IMR-90 (cell line): Measurements from ENCODE around the gene LUZP1. TPM values are rescaled to one million over a fixed set of nuclear protein-coding genes. Genes with fewer than 3 reads are reported as not detected.

Experiments used
- ATAC-seq: fragments of 200-7000 bp; cut with Tn5 transposase; 2 replicates; pipeline ENCODE4 v1.9.1; 2020; ENCODE audit warnings: low read depth, mild to moderate bottlenecking, moderate library complexity
- BruUV-seq: library from RNA; stranded (reverse); fragments of 400-500 nt; replicated peaks from 2 replicates; lab custom pipeline; 2021; lab: Mats Ljungman, UMichigan
- CTCF ChIA-PET: fragments of 300-600 bp; formaldehyde crosslinking; extraction: SDS; loops from one replicate; lab custom pipeline; 2021; ENCODE audit warnings: antibody characterized with exemption; lab: Yijun Ruan, JAX
- POLR2A ChIA-PET: fragments of 300-600 bp; sonication (Branson Sonifier 250); formaldehyde crosslinking; loops from one replicate; lab custom pipeline; 2022; ENCODE audit warnings: antibody characterized with exemption; ENCODE audit not compliant: unreplicated experiment; lab: Charles Lee
- DNase-seq: peaks from one replicate; pipeline ENCODE4 v3.0.0; 2013
- H2AFZ ChIP-seq: replicated peaks from 2 replicates; pipeline ENCODE3; 2013; ENCODE audit warnings: low read length, mild to moderate bottlenecking; ENCODE audit not compliant: poor library complexity
- H2AK5ac ChIP-seq: 2 replicates; pipeline ENCODE4 v1.6.1; 2013; ENCODE audit warnings: low read depth, low read length, inconsistent platforms
- H2AK9ac ChIP-seq: replicated peaks from 2 replicates; pipeline ENCODE3; 2013; ENCODE audit warnings: mild to moderate bottlenecking, low read depth, low read length, moderate library complexity; ENCODE audit not compliant: poor library complexity
- H2BK120ac ChIP-seq: 2 replicates; pipeline ENCODE4 v1.6.1; 2013; ENCODE audit warnings: low read depth, low read length, inconsistent platforms
- H2BK15ac ChIP-seq: 3 replicates; pipeline ENCODE4 v1.6.1; 2013; ENCODE audit warnings: low read depth, low read length, inconsistent platforms
- H2BK20ac ChIP-seq: 2 replicates; pipeline ENCODE4 v1.6.1; 2013; ENCODE audit warnings: low read depth, mild to moderate bottlenecking, inconsistent platforms, low read length, moderate library complexity
- H2BK5ac ChIP-seq: 2 replicates; pipeline ENCODE4 v1.6.1; 2013; ENCODE audit warnings: mild to moderate bottlenecking, low read depth, low read length, inconsistent platforms; ENCODE audit not compliant: poor library complexity, severe bottlenecking
- H3K14ac ChIP-seq: replicated peaks from 2 replicates; pipeline ENCODE4 v1.6.1; 2013; ENCODE audit warnings: low read depth, low read length, inconsistent platforms
- H3K18ac ChIP-seq: 2 replicates; pipeline ENCODE4 v1.6.1; 2013; ENCODE audit warnings: low read depth, low read length, control low read depth
- H3K23ac ChIP-seq: 2 replicates; pipeline ENCODE4 v1.6.1; 2013; ENCODE audit warnings: low read depth, low read length, inconsistent platforms
- H3K27ac ChIP-seq: 2 replicates; pipeline ENCODE4 v1.5.1; 2013; ENCODE audit warnings: mild to moderate bottlenecking, control low read depth, low read length; ENCODE audit not compliant: insufficient read depth
- H3K27me3 ChIP-seq: 2 replicates; pipeline ENCODE4 v1.6.1; 2013; ENCODE audit warnings: low read length; ENCODE audit not compliant: control insufficient read depth, insufficient read depth
- H3K36me3 ChIP-seq: 2 replicates; pipeline ENCODE4 v1.6.1; 2013; ENCODE audit warnings: low read length, mixed read lengths; ENCODE audit not compliant: control insufficient read depth, insufficient read depth
- H3K4ac ChIP-seq: 2 replicates; pipeline ENCODE4 v1.6.1; 2013; ENCODE audit warnings: low read depth, low read length, inconsistent platforms
- H3K4me1 ChIP-seq: 2 replicates; pipeline ENCODE4 v1.6.1; 2013; ENCODE audit warnings: low read length, mixed read lengths; ENCODE audit not compliant: control insufficient read depth, insufficient read depth
- H3K4me2 ChIP-seq: 2 replicates; pipeline ENCODE4 v1.6.1; 2013; ENCODE audit warnings: low read depth, mild to moderate bottlenecking, control low read depth, low read length, moderate library complexity
- H3K4me3 ChIP-seq: 2 replicates; pipeline ENCODE4 v1.5.1; 2013; ENCODE audit warnings: low read depth, mild to moderate bottlenecking, control low read depth, low read length, moderate library complexity; ENCODE audit not compliant: insufficient read depth
- H3K56ac ChIP-seq: 2 replicates; pipeline ENCODE4 v1.6.1; 2013; ENCODE audit warnings: low read length, inconsistent platforms; ENCODE audit not compliant: insufficient read depth; ENCODE audit errors: extremely low read depth
- H3K79me1 ChIP-seq, 2 experiments: 2 replicates each; pipeline ENCODE4 v1.6.1; 2013; ENCODE audit warnings: low read length in 2 of 2, inconsistent platforms in 1 of 2, low read depth in 1 of 2
- H3K9ac ChIP-seq: 2 replicates; pipeline ENCODE4 v1.6.1; 2013; ENCODE audit warnings: low read depth, low read length, control low read depth
- H3K9me1 ChIP-seq: 2 replicates; pipeline ENCODE4 v1.6.1; 2013; ENCODE audit warnings: low read length, inconsistent platforms; ENCODE audit not compliant: insufficient read depth
- H3K9me3 ChIP-seq: 2 replicates; pipeline ENCODE4 v1.6.1; 2013; ENCODE audit warnings: low read length; ENCODE audit not compliant: control insufficient read depth, insufficient read depth
- H4K20me1 ChIP-seq: 2 replicates; pipeline ENCODE4 v1.6.1; 2013; ENCODE audit warnings: low read length, inconsistent platforms; ENCODE audit not compliant: insufficient read depth
- H4K5ac ChIP-seq: 2 replicates; pipeline ENCODE4 v1.6.1; 2013; ENCODE audit warnings: mild to moderate bottlenecking, low read depth, low read length, control low read depth
- H4K8ac ChIP-seq, 2 experiments: 2 replicates each; pipeline ENCODE4 v1.6.1; 2013; ENCODE audit warnings: low read depth in 2 of 2, low read length in 2 of 2, control low read depth in 1 of 2, inconsistent platforms in 1 of 2
- H4K91ac ChIP-seq: 2 replicates; pipeline ENCODE4 v1.6.1; 2013; ENCODE audit warnings: low read depth, low read length, inconsistent platforms; ENCODE audit not compliant: insufficient read depth
- BHLHE40 ChIP-seq: fragments of 150-350 bp; IDR thresholded peaks from 2 replicates; pipeline ENCODE4 v1.6.1; 2016; ENCODE audit warnings: mild to moderate bottlenecking, low read depth, low read length
- CEBPB ChIP-seq: IDR thresholded peaks from 2 replicates; pipeline ENCODE4 v1.6.1; 2012; ENCODE audit warnings: low read depth, low read length, improper control_type of control experiment
- CHD1 ChIP-seq: IDR thresholded peaks from 2 replicates; pipeline ENCODE4 v1.6.1; 2012; ENCODE audit warnings: low read depth, low read length, improper control_type of control experiment
- ELK1 ChIP-seq: fragments of 150-350 bp; IDR thresholded peaks from 2 replicates; pipeline ENCODE4 v1.6.1; 2016; ENCODE audit warnings: low read depth, mild to moderate bottlenecking, low read length, moderate library complexity, borderline replicate concordance
- FOS ChIP-seq: fragments of 150-350 bp; IDR thresholded peaks from 2 replicates; pipeline ENCODE4 v1.6.1; 2016; ENCODE audit warnings: low read depth, low read length
- MAFK ChIP-seq: IDR thresholded peaks from 2 replicates; pipeline ENCODE4 v1.6.1; 2012; ENCODE audit warnings: low read depth, low read length, improper control_type of control experiment
- MAZ ChIP-seq: IDR thresholded peaks from 2 replicates; pipeline ENCODE4 v1.6.1; 2012; ENCODE audit warnings: low read depth, mild to moderate bottlenecking, low read length, improper control_type of control experiment, moderate library complexity, borderline replicate concordance
- MXI1 ChIP-seq: IDR thresholded peaks from 2 replicates; pipeline ENCODE4 v1.6.1; 2012; ENCODE audit warnings: low read depth, mild to moderate bottlenecking, low read length, moderate library complexity, borderline replicate concordance
- POLR2A ChIP-seq: IDR thresholded peaks from 2 replicates; pipeline ENCODE4 v1.6.1; 2012; ENCODE audit warnings: mild to moderate bottlenecking, low read depth, low read length
- RAD21 ChIP-seq: IDR thresholded peaks from 2 replicates; pipeline ENCODE4 v1.6.1; 2012; ENCODE audit warnings: low read length, improper control_type of control experiment
- RCOR1 ChIP-seq: IDR thresholded peaks from 2 replicates; pipeline ENCODE4 v1.6.1; 2012; ENCODE audit warnings: mild to moderate bottlenecking, low read length, improper control_type of control experiment; ENCODE audit not compliant: insufficient replicate concordance
- RFX5 ChIP-seq: IDR thresholded peaks from 2 replicates; pipeline ENCODE4 v1.8.0; 2012; ENCODE audit warnings: low read depth, mild to moderate bottlenecking, low read length, moderate library complexity
- SMC3 ChIP-seq: fragments of 150-350 bp; IDR thresholded peaks from 2 replicates; pipeline ENCODE4 v1.6.1; 2016; ENCODE audit warnings: low read depth, mild to moderate bottlenecking, antibody characterized with exemption, low read length, moderate library complexity
- USF2 ChIP-seq: fragments of 150-350 bp; IDR thresholded peaks from 2 replicates; pipeline ENCODE4 v1.6.1; 2017; ENCODE audit warnings: mild to moderate bottlenecking, antibody characterized with exemption, low read length, low read depth
- WGBS, 2 experiments: methylation state at CpG; one replicate each; pipeline versions ENCODE4 v1.1.5 to v1.1.7; 2013; ENCODE audit warnings: missing lambda C conversion rate in 2 of 2; ENCODE audit not compliant: insufficient read length in 1 of 2; ENCODE audit errors: extremely low coverage in 2 of 2; 5-methylcytosine and 5-hydroxymethylcytosine counted together
- dilution Hi-C: fragments of 300-500 bp; cut with HindIII; formaldehyde crosslinking; loops from one replicate; pipeline ENCODE4 v1.14.3; 2018; ENCODE audit warnings: low sequenced_read_pairs; ENCODE audit not compliant: unreplicated experiment
- in situ Hi-C: fragments of 300-500 bp; cut with MboI; formaldehyde crosslinking; loops from 3 replicates; pipeline ENCODE4 v1.14.3; 2019; ENCODE audit warnings: low sequenced_read_pairs, inconsistent platforms, mixed read lengths
- intact Hi-C: fragments of 100-400 bp; cut with micrococcal nuclease; formaldehyde crosslinking; loops from 2 replicates; pipeline ENCODE4 v1.10.0; 2022
- polyA plus RNA-seq, 3 experiments: library from polyadenylated mRNA; depleted of rRNA; stranded (reverse); fragments of >200 nt; gene quantifications; 2 replicates each; pipeline ENCODE4 v1.2.3, GENCODE V29; 2012; ENCODE audit warnings: low replicate concordance in 1 of 3
- total RNA-seq: library from RNA; depleted of rRNA; stranded (reverse); fragments of >200 nt; gene quantifications from 2 replicates; pipeline ENCODE4 v1.2.3, GENCODE V29; 2012

Gene LUZP1
- total and polyA plus RNA-seq, 2 of the 4 experiments (the other 2 are of a cell fraction): 13.1 to 31.7 TPM

- Histone ChIP-seq H4K5ac (no peak overlapping the region), H3K4me1 (no peaks in the 10 kb centered on the region), H3K36me3 (peaks cover 30% of the 10 kb centered on the region), H2AK5ac (no peak overlapping the region), H2AFZ (no peak overlapping the region), H3K14ac (no peak overlapping the region), H3K27me3 (no peaks in the 10 kb centered on the region), H4K91ac (no peak overlapping the region), H3K18ac (no peak overlapping the region), H3K79me1 (peaks cover 21 to 26% of the 10 kb centered on the region in 2 experiments), H3K9me1 (no peaks in the 10 kb centered on the region; the same call in 1 of the 2 replicates), H2BK20ac (no peak overlapping the region), H4K8ac (no peak overlapping the region), H2BK15ac (no peak overlapping the region), H3K9ac (no peak overlapping the region), H2BK5ac (no peak overlapping the region), H2AK9ac (no peak overlapping the region), H4K20me1 (no peaks in the 10 kb centered on the region), H3K23ac (no peak overlapping the region), H2BK120ac (no peak overlapping the region), H3K4me2 (no peak overlapping the region), H3K9me3 (no peaks in the 10 kb centered on the region), H3K4me3 (no peak overlapping the region), H3K56ac (no peak overlapping the region), H3K4ac (no peak overlapping the region), H3K27ac (no peak overlapping the region)
- DNase-seq (no peak), ATAC-seq (no peak)
- BruUV-seq: no TSS peak
- ChIA-PET CTCF (no interaction called here), POLR2A (no interaction called here)
- intact Hi-C loops (no loop called here), in situ Hi-C loops (no loop called here), dilution Hi-C loops (no loop called here)
- TF ChIP-seq ELK1 (no peak), MXI1 (no peak), MAFK (no peak), POLR2A (no peak), RAD21 (no peak), MAZ (no peak), CEBPB (no peak), CHD1 (no peak), FOS (no peak), BHLHE40 (no peak), RFX5 (no peak), RCOR1 (no peak), USF2 (no peak), SMC3 (no peak)
- WGBS, 2 experiments: 100% methylated on average over 1 of the region's 2 CpGs; no CpG with 5 or more reads in 1 of the 2 experiments
Measured at GRCh38 chr1:23069149-23069548, 99.5 kb downstream of the LUZP1 start.
